GM19023 (cell line): ENCODE measurements around the gene ETV3L.

Source experiments
- ATAC-seq: cut with Tn5 transposase; IDR thresholded peaks from one replicate; pipeline ENCODE4 v1.9.1; 2021; ENCODE audit warnings: mild to moderate bottlenecking, moderate library complexity; ENCODE audit not compliant: unreplicated experiment

ETV3L gene

GRCh38 chr1:157132616-157133167 is 33.1 kb upstream of the ETV3L start:
- ATAC-seq = no peak

- no peak for ATAC-seq
Observed at GRCh38 chr1:157132111-157132510, 32.5 kb upstream of the ETV3L start.

GRCh38 chr1:157131281-157131680 is 31.7 kb upstream of the ETV3L start:
- no peak for ATAC-seq

- ATAC-seq = no peak
Observed at GRCh38 chr1:157124855-157125254, 25.2 kb upstream of the ETV3L start.

GRCh38 chr1:157119448-157119847 is 19.8 kb upstream of the ETV3L start:
- ATAC-seq = no peak

GRCh38 chr1:157119008-157119407 is 19.4 kb upstream of the ETV3L start:
- no peak for ATAC-seq

GRCh38 chr1:157117527-157118057 is 18.0 kb upstream of the ETV3L start:
- ATAC-seq = no peak

GRCh38 chr1:157116737-157117103 is 17.1 kb upstream of the ETV3L start:
- ATAC-seq = no peak

- ATAC-seq = no peak
Observed at GRCh38 chr1:157115851-157116736, 16.5 kb upstream of the ETV3L start.

GRCh38 chr1:157115429-157115838 is 15.8 kb upstream of the ETV3L start:
- ATAC-seq = no peak

- no peak for ATAC-seq
Observed at GRCh38 chr1:157114183-157115121, 14.8 kb upstream of the ETV3L start.

- no peak for ATAC-seq
Observed at GRCh38 chr1:157113631-157114030, 14.0 kb upstream of the ETV3L start.

- ATAC-seq = no peak
Observed at GRCh38 chr1:157113106-157113505, 13.5 kb upstream of the ETV3L start.

- ATAC-seq = no peak
Observed at GRCh38 chr1:157112186-157112867, 12.7 kb upstream of the ETV3L start.

GRCh38 chr1:157111396-157112165 is 12.0 kb upstream of the ETV3L start:
- ATAC-seq = no peak

GRCh38 chr1:157110686-157111085 is 11.1 kb upstream of the ETV3L start:
- no peak for ATAC-seq

- ATAC-seq = no peak
Observed at GRCh38 chr1:157110003-157110402, 10.4 kb upstream of the ETV3L start.

- ATAC-seq = no peak
Observed at GRCh38 chr1:157108448-157108847, 8.8 kb upstream of the ETV3L start.

- ATAC-seq = no peak
Observed at GRCh38 chr1:157107702-157108101, 8.1 kb upstream of the ETV3L start.

GRCh38 chr1:157106813-157107189 is 7.2 kb upstream of the ETV3L start:
- no peak for ATAC-seq
